Calu3 (cell line): Measurements from ENCODE around the gene CPLX1. TPM values are rescaled to one million over a fixed set of nuclear protein-coding genes. Genes with fewer than 3 reads are reported as not detected.

ENCODE experiments used
- BruUV-seq: library from RNA; stranded (reverse); fragments of 400-500 nt; replicated peaks from 2 replicates; lab custom pipeline; 2021; lab: Mats Ljungman, UMichigan
- CTCF ChIA-PET: fragments of 300-600 bp; sonication (Branson Sonifier 250); formaldehyde crosslinking; loops from one replicate; lab custom pipeline; 2022; ENCODE audit warnings: antibody characterized with exemption; lab: Charles Lee
- DNase-seq: peaks from one replicate; pipeline ENCODE4 v3.0.0; 2022
- H3K27ac Mint-ChIP-seq: one replicate; pipeline ENCODE4 v1.8.0; 2022; ENCODE audit warnings: mixed read lengths; ENCODE audit not compliant: unreplicated experiment
- H3K27me3 Mint-ChIP-seq: one replicate; pipeline ENCODE4 v1.8.0; 2022; ENCODE audit warnings: mixed read lengths; ENCODE audit not compliant: unreplicated experiment
- H3K36me3 Mint-ChIP-seq: one replicate; pipeline ENCODE4 v1.8.0; 2022; ENCODE audit warnings: mild to moderate bottlenecking, moderate library complexity, mixed read lengths; ENCODE audit not compliant: insufficient read depth, unreplicated experiment
- H3K4me1 Mint-ChIP-seq: one replicate; pipeline ENCODE4 v1.8.0; 2022; ENCODE audit warnings: mild to moderate bottlenecking, low read depth, mixed read lengths; ENCODE audit not compliant: unreplicated experiment
- H3K4me3 Mint-ChIP-seq: one replicate; pipeline ENCODE4 v1.8.0; 2022; ENCODE audit warnings: mild to moderate bottlenecking, low read depth, moderate library complexity, mixed read lengths; ENCODE audit not compliant: unreplicated experiment
- H3K9me3 Mint-ChIP-seq: one replicate; pipeline ENCODE4 v1.8.0; 2022; ENCODE audit warnings: low read depth, mixed read lengths; ENCODE audit not compliant: unreplicated experiment
- CTCF ChIP-seq: fragments of 200-600 bp; IDR thresholded peaks from one replicate; pipeline ENCODE4 v1.8.0; 2022; ENCODE audit warnings: antibody characterized with exemption; ENCODE audit not compliant: unreplicated experiment
- intact Hi-C: fragments of 100-400 bp; cut with micrococcal nuclease; formaldehyde crosslinking; loops from one replicate; pipeline ENCODE4 v1.10.0; 2022; ENCODE audit not compliant: unreplicated experiment
- total RNA-seq: library from RNA; stranded (reverse); gene quantifications from 2 replicates; pipeline ENCODE4 v1.2.3, GENCODE V29; 2022

The CPLX1 gene
- total RNA-seq, 1 experiment from 2014 or later, result 0.42 TPM

GRCh38 chr4:834368-835147 lies 8.6 kb upstream of the CPLX1 start:
- no peaks in the 10 kb centered on the region for H3K4me1 Mint-ChIP-seq
- intact Hi-C loops, result no loop called here
- H3K36me3 Mint-ChIP-seq, result no peaks in the 10 kb centered on the region
- DNase-seq, result no peak
- no peak for TF ChIP-seq CTCF
- CTCF ChIA-PET, result no interaction called here
- no peak overlapping the region for H3K27ac Mint-ChIP-seq
- no peaks in the 10 kb centered on the region for H3K9me3 Mint-ChIP-seq
- no peak overlapping the region for H3K4me3 Mint-ChIP-seq
- no TSS peak for BruUV-seq
- H3K27me3 Mint-ChIP-seq, result peaks cover 22% of the 10 kb centered on the region

DNA sequence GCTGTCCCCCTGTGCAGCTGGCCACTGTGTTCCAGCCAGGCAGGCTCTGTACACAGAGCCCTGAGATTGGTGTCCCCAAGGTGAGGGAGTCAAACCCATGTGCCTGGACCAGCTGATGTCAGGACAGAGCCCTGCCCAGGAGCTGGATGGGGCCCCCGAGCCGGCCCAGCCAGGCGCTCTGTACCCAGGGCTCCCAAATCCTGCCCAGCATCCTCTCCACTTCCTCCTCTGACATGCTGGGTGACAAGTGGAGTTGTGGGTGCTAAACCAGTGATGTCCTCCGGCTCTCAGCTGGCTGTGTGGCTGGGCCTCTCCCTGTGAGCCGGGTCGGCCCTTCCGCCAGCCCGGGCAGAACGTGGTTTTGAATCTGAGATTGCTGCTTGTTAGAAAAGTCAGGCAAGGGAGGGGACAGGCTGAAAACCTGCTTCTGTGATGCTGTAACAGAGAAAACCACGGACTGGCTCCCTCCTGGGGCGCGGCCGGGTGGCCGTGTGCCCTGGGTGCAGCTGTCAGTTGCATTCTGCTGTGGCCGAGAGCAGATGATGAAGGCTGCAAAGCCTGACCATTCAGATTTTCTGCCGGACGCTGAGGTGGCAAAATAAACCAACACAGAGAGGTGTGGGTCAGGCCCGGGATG lies 7.9 kb upstream of the CPLX1 start:
- Mint-ChIP-seq H3K27me3 (peaks cover 26% of the 10 kb centered on the region), H3K4me3 (no peak overlapping the region), H3K4me1 (no peaks in the 10 kb centered on the region), H3K27ac (no peak overlapping the region), H3K36me3 (no peaks in the 10 kb centered on the region), H3K9me3 (no peaks in the 10 kb centered on the region)
- intact Hi-C loops, result no loop called here
- no peak for TF ChIP-seq CTCF
- BruUV-seq, result no TSS peak
- CTCF ChIA-PET, result no interaction called here
- DNase-seq, result no peak

GRCh38 chr4:833156-833555 lies 7.2 kb upstream of the CPLX1 start:
- CTCF ChIA-PET, result no interaction called here
- intact Hi-C loops, result no loop called here
- H3K4me3 Mint-ChIP-seq, result no peak overlapping the region
- no peak for DNase-seq
- no peaks in the 10 kb centered on the region for H3K9me3 Mint-ChIP-seq
- no peak for TF ChIP-seq CTCF
- peaks cover 4% of the 10 kb centered on the region for H3K4me1 Mint-ChIP-seq
- H3K36me3 Mint-ChIP-seq, result no peaks in the 10 kb centered on the region
- peaks cover 33% of the 10 kb centered on the region for H3K27me3 Mint-ChIP-seq
- H3K27ac Mint-ChIP-seq, result no peak overlapping the region
- BruUV-seq, result no TSS peak

- BruUV-seq, result no TSS peak
- H3K9me3 Mint-ChIP-seq, result no peaks in the 10 kb centered on the region
- no peak for DNase-seq
- peaks cover 9% of the 10 kb centered on the region for H3K4me1 Mint-ChIP-seq
- intact Hi-C loops, result no loop called here
- H3K4me3 Mint-ChIP-seq, result no peak overlapping the region
- CTCF ChIA-PET, result no interaction called here
- no peaks in the 10 kb centered on the region for H3K36me3 Mint-ChIP-seq
- peaks cover 39% of the 10 kb centered on the region for H3K27me3 Mint-ChIP-seq
- no peak overlapping the region for H3K27ac Mint-ChIP-seq
- TF ChIP-seq CTCF, result no peak
Measured at GRCh38 chr4:832536-832935, 6.6 kb upstream of the CPLX1 start.
